IPS DF 19.7 (cell line): ENCODE data around the gene URB1.
"Not testable (repeated sequence)": the region's sequence is repeated elsewhere in the genome, so short reads cannot be mapped to it uniquely, and the experiment has no call there.

Experiments used
- DNase-seq: peaks from one replicate; pipeline ENCODE4 v3.0.0-alpha.2; 2013; ENCODE audit warnings: low read depth, low spot score

Gene URB1

DNA sequence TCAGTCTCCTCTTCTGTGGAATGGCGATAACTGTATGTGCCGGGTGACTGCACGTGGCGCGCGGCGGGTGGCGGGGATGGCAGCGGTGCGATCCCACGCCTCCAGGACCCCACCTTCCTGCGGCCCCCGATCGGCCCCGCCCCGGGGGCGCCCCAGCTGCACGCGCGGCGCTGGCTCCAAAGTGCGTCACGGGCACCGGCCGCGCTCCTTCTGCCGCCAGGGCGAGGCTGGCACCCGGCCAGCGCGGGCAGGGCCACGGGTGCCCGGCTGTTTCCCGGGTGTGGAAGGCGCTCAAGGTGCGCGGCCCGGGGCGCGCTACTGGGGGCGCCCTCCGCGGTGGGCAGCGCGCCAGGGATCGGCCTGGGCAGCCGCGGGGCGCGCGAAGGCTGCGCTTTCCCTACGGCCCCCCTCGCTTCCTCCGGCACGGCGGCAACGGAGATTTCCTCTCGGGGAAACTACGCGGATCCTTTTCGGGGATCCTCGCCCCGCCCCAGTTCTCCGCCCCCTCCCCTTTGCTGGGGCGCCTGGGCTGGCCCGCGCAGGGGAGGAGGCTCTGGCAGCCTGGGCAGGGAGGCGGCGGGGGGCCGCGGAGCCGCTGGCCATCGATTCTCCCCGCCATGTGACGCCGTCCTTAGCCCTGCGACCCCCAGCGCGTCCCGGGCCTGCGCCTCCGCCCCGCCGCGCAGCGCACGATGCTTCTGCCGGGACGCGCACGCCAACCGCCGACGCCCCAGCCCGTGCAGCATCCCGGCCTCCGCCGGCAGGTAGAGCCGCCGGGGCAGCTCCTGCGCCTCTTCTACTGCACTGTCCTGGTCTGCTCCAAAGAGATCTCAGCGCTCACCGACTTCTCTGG is 19.6 kb upstream of the URB1 start, which contains the start of gene EVA1C:
Gene EVA1C, plus strand, starts transcription at position 545 of the 853 bp plus-strand sequence. Its CDS starts 148 bp downstream, at position 693.
- DNase-seq = no peak

DNA sequence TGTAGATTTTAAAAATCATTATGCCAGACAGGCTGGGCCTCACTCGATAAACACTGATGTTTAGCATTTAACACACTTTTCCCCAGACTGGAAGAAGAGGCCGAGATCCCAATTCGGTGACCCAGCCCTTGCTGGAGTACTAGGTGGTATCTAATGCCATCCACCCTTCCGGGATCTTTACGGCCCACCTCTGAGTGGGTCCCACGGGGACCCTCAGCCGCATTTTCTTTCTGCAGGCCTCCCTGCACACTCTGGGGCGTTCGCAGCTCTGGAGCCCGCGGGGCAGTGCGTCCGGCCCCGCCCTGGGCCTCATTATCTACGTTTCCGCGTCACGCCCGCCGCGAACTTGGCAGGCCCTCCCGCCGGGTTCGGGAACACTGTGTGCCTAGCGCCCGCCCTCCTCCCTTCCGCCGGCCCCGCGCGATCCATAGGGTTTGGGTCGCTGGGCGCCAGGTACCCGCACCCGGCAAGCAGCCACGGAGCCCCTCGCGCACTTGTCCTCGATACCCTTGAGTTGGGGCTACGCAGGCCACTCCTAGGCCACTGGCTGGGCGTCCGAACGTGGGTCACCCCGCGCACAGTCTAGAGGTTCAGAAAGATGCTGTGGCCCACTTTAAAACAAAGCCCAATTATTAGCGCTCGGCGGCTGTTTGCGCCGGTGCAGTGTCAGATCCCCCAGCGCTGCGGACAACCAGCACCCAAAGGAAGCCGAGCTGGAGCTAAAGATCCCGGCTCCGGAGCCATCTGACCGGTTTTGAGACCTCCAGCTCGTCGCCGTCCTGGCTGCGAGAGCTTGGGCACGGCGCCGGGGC is 18.7 kb upstream of the URB1 start:
- DNase-seq = no peak

DNA sequence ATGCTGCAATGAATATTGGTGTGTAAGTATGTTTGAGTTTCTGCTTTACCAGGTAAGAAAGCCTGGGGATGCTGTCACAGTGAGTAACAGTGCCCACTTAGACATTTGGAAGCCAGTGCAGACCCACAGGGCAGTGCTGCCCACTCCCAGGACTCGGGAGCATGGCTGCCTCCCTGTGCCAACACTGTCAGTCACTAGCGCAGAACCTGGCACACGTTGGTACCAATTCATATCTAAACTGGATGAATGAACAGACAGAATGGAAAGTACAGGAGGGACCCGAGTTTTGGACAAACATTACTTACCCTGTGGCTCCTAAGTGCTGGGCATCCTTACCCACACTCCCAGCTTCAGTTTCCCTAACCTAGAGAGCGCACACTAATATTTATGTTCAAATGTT is 18.1 kb upstream of the URB1 start:
- DNase-seq = no peak

DNA sequence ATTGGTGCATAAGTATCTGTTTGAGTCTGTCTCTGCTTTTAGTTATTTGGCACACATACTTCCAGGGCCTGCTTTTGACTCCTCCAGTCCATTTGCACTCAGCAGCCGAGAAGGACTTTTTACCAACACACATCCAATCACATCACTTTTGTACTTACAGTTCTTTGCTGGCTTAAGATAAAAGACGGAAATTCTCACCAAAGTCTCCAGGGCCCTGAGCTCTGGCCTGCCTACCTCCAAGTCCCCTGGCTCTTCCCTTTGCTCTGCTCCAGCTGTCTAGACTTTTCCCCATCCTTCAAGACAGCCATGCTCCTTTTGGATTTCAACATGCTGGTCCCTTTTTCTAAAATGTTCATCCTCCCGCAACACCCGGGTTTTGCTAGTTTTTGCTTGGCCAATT is 17.5 kb upstream of the URB1 start:
- DNase-seq = no peak

DNA sequence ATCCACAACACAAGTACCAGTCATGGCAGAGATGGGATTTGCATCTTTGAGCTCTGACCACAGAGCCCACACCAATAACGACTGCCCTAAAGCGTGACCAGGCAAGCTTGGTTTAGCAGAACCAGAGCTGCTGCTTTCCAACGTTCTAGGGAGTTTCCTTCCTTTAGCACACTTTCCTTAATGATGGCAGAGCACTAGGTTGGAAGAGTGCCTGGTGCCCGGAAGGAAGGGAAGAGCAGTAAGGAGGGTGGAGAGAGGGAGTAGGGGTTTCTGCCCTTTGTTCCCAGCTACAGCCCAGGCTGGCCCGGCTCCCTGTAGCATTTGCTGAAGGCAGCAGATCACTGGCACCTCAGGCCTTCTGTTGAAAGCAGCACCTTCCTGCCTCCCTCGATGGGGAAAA is 13.6 kb upstream of the URB1 start:
- DNase-seq = no peak

DNA sequence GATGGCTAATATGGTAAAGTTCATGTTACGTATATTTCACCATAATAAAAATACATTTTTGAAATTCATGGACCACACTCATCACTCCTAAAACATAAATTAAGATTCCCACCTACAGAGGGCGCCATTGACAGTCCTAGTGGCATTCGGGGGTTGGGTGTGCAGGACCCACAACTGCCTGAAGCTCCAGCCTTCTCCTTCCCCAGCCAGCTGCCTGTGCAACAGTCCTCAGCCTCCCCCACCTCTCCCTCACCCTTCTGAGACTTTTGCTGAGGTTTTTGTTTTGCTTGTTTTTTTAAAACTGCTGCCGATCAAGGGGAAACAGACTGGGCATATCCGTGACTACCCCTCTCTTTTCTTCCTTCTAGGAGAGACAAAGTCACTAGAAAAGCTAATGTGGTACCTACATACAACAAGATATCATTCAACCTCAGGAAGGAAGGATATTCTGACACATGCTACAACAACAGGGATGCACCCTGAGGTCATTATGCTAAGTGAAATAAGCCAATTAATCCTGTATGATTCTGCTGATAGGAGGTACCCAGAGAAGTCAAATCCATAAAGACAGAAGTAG is 10.5 kb upstream of the URB1 start:
- DNase-seq = no peak

DNA sequence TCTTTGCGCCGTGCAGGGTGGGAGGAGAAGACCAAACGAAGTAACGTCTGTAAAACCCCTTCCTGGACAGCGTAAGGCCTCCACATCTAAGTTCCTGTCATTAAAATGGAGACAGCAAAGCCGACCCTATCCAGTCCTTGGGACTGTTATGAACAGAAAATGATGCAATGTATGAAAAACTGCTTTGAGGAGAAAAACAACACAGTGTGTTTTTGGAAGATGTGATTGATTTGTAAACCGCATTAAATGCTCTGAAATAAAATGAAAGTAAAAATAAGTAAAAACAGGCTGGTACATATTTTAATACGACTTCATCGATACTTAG is 827 bp upstream of the URB1 start:
- no peak for DNase-seq

DNA sequence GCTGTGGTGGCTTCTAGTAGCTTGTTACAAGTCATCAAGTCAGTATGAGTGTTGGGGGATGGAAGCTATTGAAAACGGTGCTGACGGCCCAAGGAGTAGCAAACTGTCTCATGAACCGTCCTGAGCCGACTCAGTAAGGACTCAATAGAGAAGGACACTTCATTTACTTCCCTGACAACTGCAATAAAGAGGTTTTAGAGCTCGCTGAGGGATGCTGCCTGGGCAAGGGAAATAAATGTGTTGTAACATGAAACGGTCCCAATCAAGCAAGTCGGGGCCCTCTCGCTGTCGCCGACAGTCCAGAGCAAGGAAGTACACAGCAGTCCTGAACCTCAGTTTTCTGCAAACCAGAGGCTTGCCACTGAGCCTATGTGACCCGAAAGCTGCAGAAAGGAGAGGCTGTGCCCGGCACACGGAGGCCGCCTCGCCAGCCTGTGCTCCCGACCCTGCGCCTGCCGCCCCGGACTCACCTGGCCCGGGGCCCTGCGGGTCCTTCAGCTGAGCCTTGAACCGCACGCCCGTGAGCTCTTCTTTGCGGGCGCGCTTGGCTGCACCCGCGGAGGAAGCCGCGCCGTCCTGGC is 423 bp downstream of the URB1 start:
- no peak for DNase-seq

DNA sequence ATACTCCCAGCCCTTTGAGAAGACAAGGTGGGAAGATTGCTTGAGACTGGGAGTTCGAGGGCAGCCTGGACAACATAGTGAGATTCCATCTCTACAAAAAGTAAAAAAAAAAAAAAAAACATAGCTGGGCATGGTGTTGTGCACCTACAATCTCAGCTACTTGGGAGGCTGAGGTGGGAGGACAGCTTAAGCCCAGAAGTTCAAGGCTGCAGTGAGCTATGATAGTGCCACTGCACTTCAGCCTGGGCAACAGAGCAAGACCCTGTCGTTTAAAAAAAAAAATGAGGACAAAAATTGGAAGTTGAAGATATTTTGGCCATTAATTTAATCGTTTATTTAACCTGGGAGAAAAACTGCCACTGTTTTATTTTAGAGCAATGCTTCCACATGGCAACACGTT is 1.1 kb downstream of the URB1 start:
- no peak for DNase-seq

DNA sequence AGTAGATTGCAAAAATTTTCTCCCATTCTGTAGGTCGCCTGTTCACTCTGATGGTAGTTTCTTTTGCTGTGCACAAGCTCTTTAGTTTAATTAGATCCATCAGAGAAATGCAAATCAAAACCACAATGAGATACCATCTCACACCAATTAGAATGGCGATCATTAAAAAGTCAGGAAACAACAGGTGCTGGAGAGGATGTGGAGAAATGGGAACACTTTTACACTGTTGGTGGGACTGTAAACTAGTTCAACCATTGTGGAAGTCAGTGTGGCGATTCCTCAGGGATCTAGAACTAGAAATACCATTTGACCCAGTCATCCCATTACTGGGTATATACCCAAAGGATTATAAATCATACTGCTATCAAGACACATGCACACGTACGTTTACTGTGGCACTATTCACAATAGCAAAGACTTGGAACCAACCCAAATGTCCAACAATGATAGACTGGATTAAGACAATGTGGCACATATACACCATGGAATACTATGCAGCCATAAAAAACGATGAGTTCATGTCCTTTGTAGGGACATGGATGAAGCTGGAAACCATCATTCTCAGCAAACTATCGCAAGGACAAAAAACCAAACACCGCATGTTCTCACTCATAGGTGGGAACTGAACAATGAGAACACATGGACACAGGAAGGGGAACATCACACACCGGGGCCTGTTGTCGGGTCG is 2.1 kb downstream of the URB1 start:
- not testable (repeated sequence) for DNase-seq

DNA sequence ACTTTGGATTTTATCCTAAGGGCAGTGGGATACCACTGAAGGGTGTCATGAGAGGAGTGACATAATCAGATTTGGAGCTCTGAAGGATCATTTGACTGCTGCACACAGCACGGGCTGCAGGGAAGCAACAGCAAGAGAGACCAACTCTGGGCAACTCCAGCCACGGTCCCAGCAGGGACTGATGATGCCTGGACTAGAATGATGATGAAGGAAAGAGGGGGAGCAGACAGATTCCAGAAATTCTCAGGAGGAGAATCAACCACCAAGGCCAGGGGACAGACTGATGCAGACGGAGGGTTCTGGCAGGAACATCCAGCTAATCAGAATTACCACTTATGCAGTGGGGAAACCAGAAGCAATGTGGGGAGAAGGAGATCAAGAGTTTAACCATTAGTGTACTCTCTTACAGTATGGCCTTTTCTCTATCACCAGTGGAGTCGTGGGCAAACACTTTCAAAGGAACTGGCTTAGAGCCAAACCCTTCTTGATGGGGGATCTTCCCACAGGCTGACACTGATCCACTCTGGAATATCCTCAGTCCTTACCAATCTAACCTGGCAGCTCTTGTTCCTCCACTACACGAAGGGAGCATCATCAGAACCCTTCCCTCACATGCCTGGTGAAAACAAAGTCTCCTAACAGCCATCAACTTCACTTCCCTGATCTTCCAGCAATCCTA is 3.3 kb downstream of the URB1 start:
- DNase-seq = no peak

DNA sequence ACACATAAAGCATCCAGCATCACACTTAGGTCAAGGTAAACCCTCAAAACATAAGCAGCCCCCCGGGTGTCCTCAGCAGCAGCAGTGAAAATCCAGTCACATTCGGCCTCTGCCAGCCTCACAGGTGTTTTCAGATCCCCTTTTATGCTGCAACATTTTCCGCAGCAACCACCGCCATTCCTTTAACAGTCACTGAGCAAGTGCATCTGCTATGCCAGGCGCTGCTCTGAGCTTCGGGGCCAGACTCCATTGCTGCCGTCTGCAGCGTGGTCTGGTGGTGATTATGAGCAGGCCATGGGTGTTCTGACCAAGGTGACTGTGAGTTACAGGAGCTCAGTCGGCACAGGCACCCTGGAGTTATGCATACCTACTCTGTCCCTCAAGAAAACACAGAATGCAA is 4.5 kb downstream of the URB1 start:
- no peak for DNase-seq

DNA sequence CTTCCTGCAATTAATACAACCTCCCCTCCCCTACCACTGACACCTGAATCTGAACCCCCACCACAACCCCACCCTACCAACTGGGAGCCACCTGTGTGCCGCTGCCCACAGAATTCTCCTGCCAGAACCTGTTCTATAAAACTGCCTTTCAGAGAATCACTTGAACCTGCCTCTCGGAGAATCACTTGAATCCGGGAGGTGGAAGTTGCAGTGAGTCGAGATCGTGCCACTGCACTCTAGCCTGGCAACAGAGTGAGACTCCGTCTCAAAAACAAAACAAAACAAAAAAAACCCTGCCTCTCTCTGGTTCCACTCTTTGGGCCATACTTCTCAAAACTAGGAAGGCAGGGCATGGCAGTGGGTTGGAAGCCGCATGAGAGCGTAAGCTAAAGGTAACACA is 5.7 kb downstream of the URB1 start:
- DNase-seq = no peak

DNA sequence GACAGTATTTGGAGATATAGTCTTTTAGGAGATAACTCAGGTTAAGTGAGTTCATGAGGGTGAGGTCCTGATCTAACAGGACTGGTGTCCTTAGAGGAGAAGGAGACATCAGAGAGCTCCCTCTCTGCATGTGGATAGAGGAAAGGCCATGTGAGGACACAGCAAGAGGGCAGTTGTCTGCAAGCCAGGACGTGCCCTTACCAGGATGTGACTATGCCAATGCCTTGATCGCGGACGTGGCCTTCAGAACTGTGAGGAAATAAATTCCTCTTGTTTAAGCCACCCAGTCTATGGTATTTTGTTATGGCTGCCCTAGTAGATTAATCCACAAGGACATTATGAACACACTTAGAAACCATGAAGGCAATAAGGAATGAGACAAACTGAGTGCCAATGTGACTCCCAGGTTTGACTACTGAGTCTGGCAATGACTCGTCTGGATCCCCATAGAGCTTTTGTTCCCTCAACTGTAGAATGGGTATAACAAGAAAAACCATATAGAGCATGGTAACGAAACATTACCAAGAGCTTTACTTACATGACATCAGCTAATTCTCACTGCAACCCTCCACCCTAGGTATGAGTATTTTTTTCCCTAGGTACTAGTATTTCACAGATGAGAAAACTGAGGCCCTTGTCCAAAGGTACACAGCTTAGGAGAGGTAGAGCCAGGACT is 6.5 kb downstream of the URB1 start:
- no peak for DNase-seq

DNA sequence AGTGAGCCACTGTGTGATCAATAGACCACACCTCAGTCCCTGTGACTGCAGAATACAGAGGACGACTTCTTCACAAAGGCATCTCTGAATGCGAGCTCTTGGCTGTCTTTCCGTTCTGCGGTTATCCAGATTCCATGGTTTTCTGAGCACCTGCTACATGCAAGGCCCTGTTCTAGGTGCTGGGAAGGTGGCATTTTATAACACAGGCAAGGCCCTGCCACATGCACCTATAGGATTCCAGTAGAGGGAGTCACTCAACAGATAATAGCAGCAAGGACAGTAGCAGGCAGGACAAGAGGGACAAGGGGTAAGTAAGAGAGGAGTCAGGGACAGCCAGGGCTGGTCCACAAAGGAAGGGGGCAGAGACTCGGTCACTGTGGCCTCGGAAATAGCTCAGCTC is 9.0 kb downstream of the URB1 start:
- no peak for DNase-seq

DNA sequence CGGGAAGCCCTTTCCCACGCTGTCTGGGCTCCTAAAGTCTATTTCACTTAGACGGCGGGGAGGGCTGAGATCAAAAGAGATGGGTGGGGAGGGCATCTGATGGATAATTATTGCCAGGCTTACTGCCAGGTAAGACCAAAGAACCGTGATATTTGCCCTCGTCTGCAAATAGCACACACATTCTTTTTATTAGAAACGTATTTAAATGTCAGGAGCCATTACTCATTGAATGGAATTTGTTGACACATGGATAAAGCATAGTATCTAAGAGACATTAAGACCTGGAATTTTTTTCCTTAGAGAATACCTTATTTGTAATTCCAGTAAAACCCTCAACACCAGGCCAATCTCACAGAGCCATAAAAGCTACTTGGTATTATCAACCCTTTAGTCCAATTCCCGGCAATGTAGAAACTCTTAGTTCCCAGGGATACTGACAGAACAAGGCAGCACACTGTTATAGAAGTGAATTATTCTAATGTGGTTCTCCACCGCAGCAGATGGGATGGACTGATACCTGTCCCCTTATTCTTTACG is 10.6 kb downstream of the URB1 start:
- DNase-seq = no peak

DNA sequence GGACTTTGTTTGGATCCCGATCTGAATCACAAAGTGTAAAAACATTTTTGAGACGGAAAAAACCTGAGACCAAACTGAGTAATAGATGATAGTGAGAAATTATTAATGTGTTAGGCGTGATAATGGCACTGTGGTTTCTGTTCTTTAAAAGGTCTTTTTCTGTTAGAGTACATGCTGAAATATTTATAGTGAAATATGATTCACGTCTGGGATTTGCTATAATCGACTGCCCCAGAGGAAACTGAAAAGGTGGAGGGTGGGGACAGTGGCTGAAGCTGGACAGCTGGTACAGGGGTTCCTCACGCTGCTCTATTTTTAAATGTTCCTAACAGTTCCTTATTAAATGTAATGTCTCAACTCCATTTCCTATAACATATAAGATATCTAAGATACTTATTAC is 11.2 kb downstream of the URB1 start:
- no peak for DNase-seq

DNA sequence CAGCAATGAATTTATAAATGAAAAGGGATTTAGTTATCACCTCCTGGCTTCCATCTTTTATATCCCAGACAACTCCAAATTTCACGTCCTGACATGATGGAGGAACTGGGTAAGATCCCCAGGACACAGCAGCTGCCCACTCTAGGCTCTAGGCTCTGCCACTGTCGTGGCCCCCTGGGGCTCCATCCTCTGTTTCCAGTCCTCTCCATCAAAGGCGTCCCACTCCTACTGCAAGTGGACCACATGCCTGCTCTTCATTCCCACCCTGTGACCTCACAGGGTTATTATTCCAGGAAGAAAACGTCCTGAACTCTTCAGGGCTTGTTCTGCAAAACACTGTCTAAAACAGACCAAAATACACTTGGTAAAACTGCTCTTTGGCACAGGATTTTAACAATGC is 11.9 kb downstream of the URB1 start:
- DNase-seq = no peak

DNA sequence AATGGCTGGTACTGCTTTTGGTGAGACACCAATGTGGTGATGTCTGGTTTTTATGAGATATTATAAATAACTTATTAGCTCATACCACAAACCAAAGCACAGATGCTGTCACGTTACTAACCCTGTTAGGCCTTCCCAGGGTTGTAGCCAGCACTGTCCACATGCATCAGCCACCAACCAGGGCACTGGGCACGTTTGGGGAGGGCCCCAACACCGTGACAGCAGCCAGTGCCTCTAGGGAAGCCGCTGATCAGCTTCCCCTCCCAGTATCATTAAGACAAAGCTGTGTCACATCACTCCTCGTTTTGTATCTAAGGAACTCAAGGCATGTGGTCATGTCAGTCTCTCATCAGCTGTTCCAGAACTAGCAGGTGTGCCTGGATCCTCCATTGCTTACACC is 13.9 kb downstream of the URB1 start:
- DNase-seq = no peak

DNA sequence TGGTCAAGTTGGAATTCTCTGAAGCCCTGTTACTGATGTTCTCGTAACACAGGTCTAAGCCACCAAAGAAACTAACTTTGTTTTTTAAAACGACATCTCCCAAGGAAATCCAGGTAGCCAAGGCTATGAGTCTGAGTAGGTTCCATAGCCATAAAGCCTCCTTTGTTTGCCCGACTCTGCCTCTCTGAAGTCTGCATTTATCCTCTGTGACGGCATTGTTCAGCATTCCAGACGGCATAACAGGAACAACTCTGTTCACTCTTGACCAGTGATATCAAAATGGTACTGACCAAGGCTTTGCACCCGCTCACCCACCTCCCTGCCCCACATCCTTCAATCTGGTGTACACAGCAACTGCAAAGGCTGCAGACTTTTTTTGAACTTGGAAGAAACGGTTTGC is 14.8 kb downstream of the URB1 start:
- no peak for DNase-seq
